Activated CD8-positive, alpha-beta memory T cell treated with anti-CD3 and anti-CD28 coated beads, Interleukin-2, amount 50 U/mL, for 24 hours (primary cell): ENCODE data around the gene TBL1XR1.
"Not testable (repeated sequence)": the region's sequence is repeated elsewhere in the genome, so short reads cannot be mapped to it uniquely, and the experiment has no call there.

Source experiments
- DNase-seq: peaks from one replicate; pipeline ENCODE4 v3.0.0-alpha.2; 2020; ENCODE audit errors: extremely low read depth

TBL1XR1 gene

DNA sequence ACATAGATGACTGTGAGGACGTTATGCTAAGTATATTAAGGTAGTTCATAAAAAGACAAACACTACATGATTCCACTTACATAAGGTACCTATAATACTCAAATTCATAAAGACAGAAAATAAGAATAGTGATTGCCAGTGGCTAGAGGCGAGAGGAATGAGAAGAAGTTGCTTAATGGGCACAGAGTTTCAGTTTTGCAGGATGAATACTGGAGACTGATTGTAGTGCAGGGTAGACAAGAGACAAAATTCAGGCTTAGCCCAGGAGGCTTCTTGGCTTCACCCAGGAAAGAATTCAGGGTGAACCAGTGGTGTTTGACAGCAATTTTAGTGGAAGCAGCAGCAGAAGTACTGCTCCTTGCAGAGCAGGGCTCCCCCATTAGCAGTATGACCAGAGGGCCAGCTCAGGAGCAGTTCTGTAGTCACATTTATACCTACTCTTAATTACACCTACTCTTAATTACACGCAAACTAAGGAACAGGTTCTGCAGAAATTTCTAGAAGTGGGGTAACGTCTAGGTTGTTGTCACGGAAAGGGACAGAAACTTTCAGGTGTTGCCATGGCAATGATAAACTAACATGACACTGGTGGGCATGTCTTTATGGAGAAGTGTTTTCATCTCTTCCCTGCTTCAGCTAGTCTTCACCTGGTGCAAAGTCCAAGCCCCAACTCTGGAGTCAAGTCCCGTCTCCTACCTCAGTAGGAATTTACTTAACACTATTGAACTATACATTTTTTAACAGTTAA, 55.2 kb downstream of the TBL1XR1 start:
- no peak for DNase-seq

- no peak for DNase-seq
These were observed 55.8 kb downstream of the TBL1XR1 start for GRCh38 chr3:177141471-177141870.

- DNase-seq: not testable (repeated sequence)
These were observed 58.1 kb downstream of the TBL1XR1 start for GRCh38 chr3:177139220-177139619.

DNA sequence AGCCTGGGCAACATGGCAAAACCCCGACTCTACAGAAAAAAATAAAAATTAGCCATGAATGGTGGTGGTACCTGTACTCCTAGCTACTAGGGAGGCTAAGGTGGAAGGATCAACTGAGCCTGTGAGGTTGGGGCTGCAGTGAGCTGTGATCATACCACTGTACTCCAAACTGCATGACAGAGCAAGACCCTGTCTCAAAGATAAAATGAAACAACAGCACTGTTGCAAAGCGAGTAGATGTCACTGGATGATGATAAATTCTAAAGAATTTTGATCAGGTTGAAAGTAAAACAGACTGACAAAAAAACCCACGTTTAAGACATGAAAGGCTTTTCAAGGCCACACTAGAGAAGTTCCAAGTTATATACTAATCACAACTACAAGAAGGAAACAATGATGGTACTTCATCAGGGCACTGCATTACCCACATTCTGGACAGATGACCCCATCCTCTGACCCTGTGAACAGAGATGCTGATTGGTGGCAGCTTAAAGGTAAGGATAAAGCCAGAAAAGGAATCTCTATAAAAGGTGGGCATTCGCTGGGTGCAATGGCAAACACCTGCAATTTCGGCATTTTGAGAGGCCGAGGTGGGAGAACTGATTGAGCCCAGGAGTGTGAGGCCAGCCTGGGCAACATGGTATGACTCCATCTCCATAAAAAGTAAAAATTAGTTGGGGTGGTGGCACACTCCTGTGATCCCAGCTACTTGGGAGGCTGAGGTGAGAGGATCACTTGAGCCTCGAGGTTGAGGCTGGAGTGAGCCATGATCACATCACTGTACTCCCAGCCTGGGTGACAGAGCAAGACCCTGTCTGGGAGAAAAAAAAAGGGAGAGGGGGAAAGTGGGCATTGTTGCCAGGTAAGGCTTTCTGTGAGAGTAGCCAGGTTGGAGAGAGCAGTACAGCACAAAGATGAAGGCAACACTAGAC, 59.2 kb downstream of the TBL1XR1 start:
- DNase-seq: no peak

GRCh38 chr3:177136741-177137140, 60.5 kb downstream of the TBL1XR1 start:
- DNase-seq: no peak

DNA sequence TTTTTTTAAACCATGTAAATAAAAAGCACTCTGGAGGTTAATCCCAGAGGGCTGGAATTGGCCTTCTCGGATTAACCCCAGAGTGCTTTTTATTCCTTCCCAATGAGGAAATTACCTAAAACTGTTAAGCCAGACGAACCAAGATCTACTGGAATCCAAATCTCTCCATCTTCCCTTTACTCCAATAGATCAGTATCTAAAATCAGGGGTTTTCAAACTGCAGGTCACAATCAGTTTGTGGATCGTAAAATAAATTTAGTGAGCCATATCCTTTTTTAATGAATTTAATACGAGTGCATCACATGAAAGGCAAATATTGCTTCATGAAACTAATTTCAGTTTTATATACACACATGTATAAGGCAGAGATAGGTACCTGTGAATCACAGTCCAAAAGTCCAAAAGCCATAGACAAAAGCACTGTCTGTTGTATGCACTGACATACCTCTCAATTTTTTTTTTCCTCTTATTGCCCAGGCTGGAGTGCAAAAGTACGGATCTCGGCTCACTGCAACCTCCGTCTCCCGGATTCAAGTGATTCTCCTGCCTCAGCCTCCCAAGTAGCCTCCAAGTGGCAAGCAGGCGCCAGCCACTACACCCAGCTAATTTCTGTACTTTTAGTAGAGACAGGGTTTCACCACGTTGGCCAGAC, 61.3 kb downstream of the TBL1XR1 start:
- no peak for DNase-seq

DNA sequence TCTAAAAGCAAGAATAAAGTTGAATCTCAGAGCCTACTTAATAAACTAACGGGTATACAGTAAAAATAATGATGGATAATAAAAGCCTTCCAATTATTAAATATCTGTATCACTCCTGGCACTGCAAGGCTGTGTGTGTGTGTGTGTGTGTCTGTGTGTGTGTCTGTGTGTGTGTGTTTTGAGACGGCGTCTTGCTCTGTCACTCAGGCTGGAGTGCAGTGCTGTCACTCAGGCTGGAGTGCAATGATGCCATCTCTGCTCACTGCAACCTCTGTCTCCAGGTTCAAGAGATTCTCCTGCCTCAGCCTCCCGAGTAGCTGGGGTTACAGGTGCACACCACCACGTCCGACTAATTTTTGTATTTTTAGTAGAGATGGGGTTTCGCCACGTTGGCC, 62.5 kb downstream of the TBL1XR1 start:
- DNase-seq: no peak

DNA sequence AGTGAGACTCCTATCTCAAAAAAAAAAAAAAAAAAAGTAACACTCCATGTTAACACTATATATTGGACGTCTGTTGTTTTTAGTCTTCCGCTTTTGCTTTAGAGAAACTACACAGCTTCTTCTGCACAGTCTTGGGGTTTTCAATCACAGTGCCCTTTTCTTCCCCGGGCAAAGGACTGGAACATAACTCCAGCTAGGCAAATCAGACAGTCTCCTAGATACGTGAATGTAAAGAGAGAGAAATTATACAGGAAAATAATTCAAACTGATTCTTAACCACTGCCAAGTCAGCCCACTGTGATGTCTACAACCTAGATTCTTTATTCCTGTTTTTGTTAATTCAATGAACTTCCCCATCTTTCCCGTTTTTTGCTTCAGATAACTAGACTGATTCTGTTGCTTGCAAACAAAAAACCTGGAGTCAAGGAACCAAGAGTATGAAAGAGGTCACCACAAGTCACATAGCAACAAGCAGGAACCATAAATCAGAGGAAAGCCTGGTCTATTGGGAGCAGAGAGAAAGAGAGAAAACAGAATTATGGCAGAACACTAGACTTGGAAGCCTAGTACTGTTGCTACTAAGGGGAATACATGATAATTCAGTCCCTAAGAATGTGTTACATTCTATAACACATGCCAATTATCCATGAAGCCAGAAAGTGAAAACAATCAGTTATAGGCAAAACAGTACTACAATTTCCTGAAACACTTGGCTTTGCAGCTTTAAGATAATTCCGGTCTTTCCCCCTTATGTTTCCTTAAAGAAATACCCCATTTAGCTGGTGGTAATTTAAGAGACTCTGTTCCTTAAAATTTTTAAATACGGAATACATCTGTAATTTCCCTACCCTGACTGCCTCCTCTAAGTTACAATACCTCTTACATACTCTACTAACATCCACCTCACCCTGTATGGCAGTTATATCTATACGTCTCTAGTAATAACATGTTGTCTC, 63.1 kb downstream of the TBL1XR1 start:
- DNase-seq: no peak

DNA sequence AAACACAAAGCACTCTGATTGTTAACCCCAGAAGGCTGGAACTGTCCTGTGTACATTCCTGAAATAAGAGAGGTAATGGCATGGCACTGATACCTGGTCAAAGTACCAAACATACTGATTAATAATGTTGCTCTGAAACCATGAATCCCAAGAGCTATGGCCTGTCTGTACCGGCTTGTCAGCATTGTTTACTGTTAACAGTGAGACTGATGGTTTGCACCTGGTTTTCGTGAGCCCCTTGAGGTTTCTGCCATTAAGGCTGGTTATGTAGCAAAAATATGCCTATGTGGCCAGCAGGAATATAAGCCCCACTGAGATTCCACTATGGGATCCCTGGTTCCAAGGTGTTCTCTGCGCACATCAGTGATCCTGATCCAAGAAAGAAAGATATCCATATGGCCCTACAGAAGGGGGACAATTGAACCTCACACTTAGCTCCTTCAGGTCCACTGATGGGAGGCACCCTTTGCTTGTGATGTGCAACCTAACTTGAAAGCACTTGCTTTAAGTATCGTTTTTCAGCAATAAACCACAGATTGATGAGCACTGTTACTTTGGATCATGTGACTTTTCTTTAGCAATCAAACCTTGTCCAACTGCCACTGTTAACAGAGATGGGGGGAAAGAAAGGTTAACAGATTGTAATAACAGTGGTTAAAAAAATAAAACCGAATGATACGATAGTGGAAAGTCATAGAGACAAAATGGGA, 65.2 kb downstream of the TBL1XR1 start:
- no peak for DNase-seq

GRCh38 chr3:177127008-177127407, 70.3 kb downstream of the TBL1XR1 start:
- no peak for DNase-seq

GRCh38 chr3:177126015-177126773, 71.1 kb downstream of the TBL1XR1 start:
- DNase-seq: no peak

GRCh38 chr3:177124882-177125281, 72.4 kb downstream of the TBL1XR1 start:
- no peak for DNase-seq

DNA sequence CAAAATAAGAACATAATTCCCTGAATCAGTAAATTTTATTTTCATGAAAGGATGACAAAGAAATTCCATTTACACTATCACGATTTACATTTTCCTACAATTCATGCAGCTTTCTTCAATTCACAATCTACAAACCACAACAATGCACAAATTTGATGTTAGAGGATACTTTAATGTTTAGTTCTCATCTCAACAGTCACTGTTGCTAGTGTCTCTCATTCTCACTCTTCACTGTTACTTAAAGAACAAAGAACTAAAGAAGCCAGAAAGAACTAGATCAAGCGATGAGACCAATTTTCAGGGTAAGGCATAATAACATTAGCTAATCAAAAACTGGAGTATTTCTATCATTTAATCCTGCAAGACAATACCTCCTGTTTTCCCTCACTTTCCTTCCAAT, 73.5 kb downstream of the TBL1XR1 start:
- no peak for DNase-seq

DNA sequence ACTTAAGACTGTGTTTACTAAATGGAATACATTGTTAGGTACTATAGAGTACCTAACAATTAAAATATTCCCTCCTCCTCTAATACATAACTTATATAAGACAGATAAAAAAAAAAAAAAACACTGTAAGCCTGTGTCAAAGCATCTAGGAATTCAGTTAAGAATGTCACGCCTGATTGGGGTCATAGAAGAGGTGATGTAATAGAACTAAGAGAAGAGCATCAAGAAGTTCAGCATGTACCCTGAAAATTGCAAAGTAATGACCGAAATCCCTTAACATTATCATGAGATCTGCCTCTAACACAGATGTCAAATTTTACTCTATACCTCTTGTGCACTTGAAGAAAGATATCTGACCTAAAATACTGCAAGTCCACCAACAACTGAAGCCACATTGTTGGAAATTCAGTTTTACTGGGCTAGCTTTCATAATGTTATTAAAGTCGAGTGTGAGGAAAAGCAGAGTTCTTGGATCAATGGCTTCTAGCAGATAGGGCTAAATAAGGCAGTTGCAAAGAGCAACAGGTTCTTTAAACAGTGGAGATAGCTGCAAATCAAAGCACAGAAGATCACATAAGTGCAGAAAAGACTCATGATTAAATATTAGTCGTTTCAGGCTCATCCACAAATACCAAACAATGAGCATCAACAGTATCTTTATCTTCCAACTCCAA, 75.0 kb downstream of the TBL1XR1 start:
- no peak for DNase-seq

DNA sequence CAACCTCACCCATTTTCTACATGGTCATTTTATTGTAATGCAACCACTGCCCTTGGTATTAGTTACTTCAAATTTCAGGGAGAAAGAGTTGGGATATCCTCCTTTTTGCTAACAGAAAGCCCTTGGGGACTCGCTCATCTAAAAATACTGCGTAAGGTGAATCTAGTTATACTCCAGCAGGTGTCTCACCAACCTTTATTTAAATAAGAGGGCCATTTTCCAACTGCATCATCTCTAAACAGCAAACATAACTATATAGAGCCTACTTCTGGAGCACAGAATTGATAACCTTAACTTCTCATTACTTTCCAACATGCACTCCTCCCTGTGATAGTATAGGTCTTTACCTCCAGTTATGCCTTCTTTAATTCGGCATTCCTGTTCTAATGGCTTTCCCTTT, 77.5 kb downstream of the TBL1XR1 start:
- no peak for DNase-seq

- no peak for DNase-seq
These were observed 83.0 kb downstream of the TBL1XR1 start for GRCh38 chr3:177114253-177114652.

DNA sequence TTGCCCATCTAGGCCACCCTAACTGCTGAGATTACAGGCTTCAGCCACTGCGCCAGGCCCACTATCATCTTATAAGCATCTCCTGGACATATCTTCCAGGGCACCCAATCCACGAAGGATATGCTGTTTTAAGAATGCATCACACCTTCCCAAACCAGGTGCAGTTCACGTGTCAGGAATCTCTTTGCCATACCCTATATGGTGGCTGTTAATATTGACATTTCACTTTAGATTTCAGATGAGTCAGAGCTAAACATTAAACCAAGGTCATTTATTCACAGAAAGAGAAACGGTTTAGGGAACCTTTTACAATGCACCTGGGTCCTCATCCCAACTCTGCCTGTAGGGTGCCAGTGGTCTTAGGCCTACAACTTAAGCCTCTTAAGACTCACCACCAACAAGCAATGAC, 85.7 kb downstream of the TBL1XR1 start:
- no peak for DNase-seq

GRCh38 chr3:177110895-177111294, 86.4 kb downstream of the TBL1XR1 start:
- DNase-seq: no peak

GRCh38 chr3:177110386-177110785, 86.9 kb downstream of the TBL1XR1 start:
- DNase-seq: no peak
